IMR-90 (cell line): ENCODE data around the gene PADI1. TPM values are rescaled to one million over a fixed set of nuclear protein-coding genes. Genes with fewer than 3 reads are reported as not detected.

ENCODE experiments used
- ATAC-seq: fragments of 200-7000 bp; cut with Tn5 transposase; 2 replicates; pipeline ENCODE4 v1.9.1; 2020; ENCODE audit warnings: low read depth, mild to moderate bottlenecking, moderate library complexity
- BruUV-seq: library from RNA; stranded (reverse); fragments of 400-500 nt; replicated peaks from 2 replicates; lab custom pipeline; 2021; lab: Mats Ljungman, UMichigan
- CTCF ChIA-PET: fragments of 300-600 bp; formaldehyde crosslinking; extraction: SDS; loops from one replicate; lab custom pipeline; 2021; ENCODE audit warnings: antibody characterized with exemption; lab: Yijun Ruan, JAX
- POLR2A ChIA-PET: fragments of 300-600 bp; sonication (Branson Sonifier 250); formaldehyde crosslinking; loops from one replicate; lab custom pipeline; 2022; ENCODE audit warnings: antibody characterized with exemption; ENCODE audit not compliant: unreplicated experiment; lab: Charles Lee
- DNase-seq: peaks from one replicate; pipeline ENCODE4 v3.0.0; 2013
- H2AFZ ChIP-seq: replicated peaks from 2 replicates; pipeline ENCODE3; 2013; ENCODE audit warnings: low read length, mild to moderate bottlenecking; ENCODE audit not compliant: poor library complexity
- H2AK5ac ChIP-seq: 2 replicates; pipeline ENCODE4 v1.6.1; 2013; ENCODE audit warnings: low read depth, low read length, inconsistent platforms
- H2AK9ac ChIP-seq: replicated peaks from 2 replicates; pipeline ENCODE3; 2013; ENCODE audit warnings: mild to moderate bottlenecking, low read depth, low read length, moderate library complexity; ENCODE audit not compliant: poor library complexity
- H2BK120ac ChIP-seq: 2 replicates; pipeline ENCODE4 v1.6.1; 2013; ENCODE audit warnings: low read depth, low read length, inconsistent platforms
- H2BK15ac ChIP-seq: 3 replicates; pipeline ENCODE4 v1.6.1; 2013; ENCODE audit warnings: low read depth, low read length, inconsistent platforms
- H2BK20ac ChIP-seq: 2 replicates; pipeline ENCODE4 v1.6.1; 2013; ENCODE audit warnings: low read depth, mild to moderate bottlenecking, inconsistent platforms, low read length, moderate library complexity
- H2BK5ac ChIP-seq: 2 replicates; pipeline ENCODE4 v1.6.1; 2013; ENCODE audit warnings: mild to moderate bottlenecking, low read depth, low read length, inconsistent platforms; ENCODE audit not compliant: poor library complexity, severe bottlenecking
- H3K14ac ChIP-seq: replicated peaks from 2 replicates; pipeline ENCODE4 v1.6.1; 2013; ENCODE audit warnings: low read depth, low read length, inconsistent platforms
- H3K18ac ChIP-seq: 2 replicates; pipeline ENCODE4 v1.6.1; 2013; ENCODE audit warnings: low read depth, low read length, control low read depth
- H3K23ac ChIP-seq: 2 replicates; pipeline ENCODE4 v1.6.1; 2013; ENCODE audit warnings: low read depth, low read length, inconsistent platforms
- H3K27ac ChIP-seq: 2 replicates; pipeline ENCODE4 v1.5.1; 2013; ENCODE audit warnings: mild to moderate bottlenecking, control low read depth, low read length; ENCODE audit not compliant: insufficient read depth
- H3K27me3 ChIP-seq: 2 replicates; pipeline ENCODE4 v1.6.1; 2013; ENCODE audit warnings: low read length; ENCODE audit not compliant: control insufficient read depth, insufficient read depth
- H3K36me3 ChIP-seq: 2 replicates; pipeline ENCODE4 v1.6.1; 2013; ENCODE audit warnings: low read length, mixed read lengths; ENCODE audit not compliant: control insufficient read depth, insufficient read depth
- H3K4ac ChIP-seq: 2 replicates; pipeline ENCODE4 v1.6.1; 2013; ENCODE audit warnings: low read depth, low read length, inconsistent platforms
- H3K4me1 ChIP-seq: 2 replicates; pipeline ENCODE4 v1.6.1; 2013; ENCODE audit warnings: low read length, mixed read lengths; ENCODE audit not compliant: control insufficient read depth, insufficient read depth
- H3K4me2 ChIP-seq: 2 replicates; pipeline ENCODE4 v1.6.1; 2013; ENCODE audit warnings: low read depth, mild to moderate bottlenecking, control low read depth, low read length, moderate library complexity
- H3K4me3 ChIP-seq: 2 replicates; pipeline ENCODE4 v1.5.1; 2013; ENCODE audit warnings: low read depth, mild to moderate bottlenecking, control low read depth, low read length, moderate library complexity; ENCODE audit not compliant: insufficient read depth
- H3K56ac ChIP-seq: 2 replicates; pipeline ENCODE4 v1.6.1; 2013; ENCODE audit warnings: low read length, inconsistent platforms; ENCODE audit not compliant: insufficient read depth; ENCODE audit errors: extremely low read depth
- H3K79me1 ChIP-seq, 2 experiments: 2 replicates each; pipeline ENCODE4 v1.6.1; 2013; ENCODE audit warnings: low read length in 2 of 2, inconsistent platforms in 1 of 2, low read depth in 1 of 2
- H3K9ac ChIP-seq: 2 replicates; pipeline ENCODE4 v1.6.1; 2013; ENCODE audit warnings: low read depth, low read length, control low read depth
- H3K9me1 ChIP-seq: 2 replicates; pipeline ENCODE4 v1.6.1; 2013; ENCODE audit warnings: low read length, inconsistent platforms; ENCODE audit not compliant: insufficient read depth
- H3K9me3 ChIP-seq: 2 replicates; pipeline ENCODE4 v1.6.1; 2013; ENCODE audit warnings: low read length; ENCODE audit not compliant: control insufficient read depth, insufficient read depth
- H4K20me1 ChIP-seq: 2 replicates; pipeline ENCODE4 v1.6.1; 2013; ENCODE audit warnings: low read length, inconsistent platforms; ENCODE audit not compliant: insufficient read depth
- H4K5ac ChIP-seq: 2 replicates; pipeline ENCODE4 v1.6.1; 2013; ENCODE audit warnings: mild to moderate bottlenecking, low read depth, low read length, control low read depth
- H4K8ac ChIP-seq, 2 experiments: 2 replicates each; pipeline ENCODE4 v1.6.1; 2013; ENCODE audit warnings: low read depth in 2 of 2, low read length in 2 of 2, control low read depth in 1 of 2, inconsistent platforms in 1 of 2
- H4K91ac ChIP-seq: 2 replicates; pipeline ENCODE4 v1.6.1; 2013; ENCODE audit warnings: low read depth, low read length, inconsistent platforms; ENCODE audit not compliant: insufficient read depth
- BHLHE40 ChIP-seq: fragments of 150-350 bp; IDR thresholded peaks from 2 replicates; pipeline ENCODE4 v1.6.1; 2016; ENCODE audit warnings: mild to moderate bottlenecking, low read depth, low read length
- CEBPB ChIP-seq: IDR thresholded peaks from 2 replicates; pipeline ENCODE4 v1.6.1; 2012; ENCODE audit warnings: low read depth, low read length, improper control_type of control experiment
- ELK1 ChIP-seq: fragments of 150-350 bp; IDR thresholded peaks from 2 replicates; pipeline ENCODE4 v1.6.1; 2016; ENCODE audit warnings: low read depth, mild to moderate bottlenecking, low read length, moderate library complexity, borderline replicate concordance
- FOS ChIP-seq: fragments of 150-350 bp; IDR thresholded peaks from 2 replicates; pipeline ENCODE4 v1.6.1; 2016; ENCODE audit warnings: low read depth, low read length
- MAFK ChIP-seq: IDR thresholded peaks from 2 replicates; pipeline ENCODE4 v1.6.1; 2012; ENCODE audit warnings: low read depth, low read length, improper control_type of control experiment
- MAZ ChIP-seq: IDR thresholded peaks from 2 replicates; pipeline ENCODE4 v1.6.1; 2012; ENCODE audit warnings: low read depth, mild to moderate bottlenecking, low read length, improper control_type of control experiment, moderate library complexity, borderline replicate concordance
- MXI1 ChIP-seq: IDR thresholded peaks from 2 replicates; pipeline ENCODE4 v1.6.1; 2012; ENCODE audit warnings: low read depth, mild to moderate bottlenecking, low read length, moderate library complexity, borderline replicate concordance
- NFE2L2 ChIP-seq: fragments of 150-350 bp; IDR thresholded peaks from 2 replicates; pipeline ENCODE4 v1.6.1; 2016; ENCODE audit warnings: low read depth, mild to moderate bottlenecking, low read length
- POLR2A ChIP-seq: IDR thresholded peaks from 2 replicates; pipeline ENCODE4 v1.6.1; 2012; ENCODE audit warnings: mild to moderate bottlenecking, low read depth, low read length
- RAD21 ChIP-seq: IDR thresholded peaks from 2 replicates; pipeline ENCODE4 v1.6.1; 2012; ENCODE audit warnings: low read length, improper control_type of control experiment
- RCOR1 ChIP-seq: IDR thresholded peaks from 2 replicates; pipeline ENCODE4 v1.6.1; 2012; ENCODE audit warnings: mild to moderate bottlenecking, low read length, improper control_type of control experiment; ENCODE audit not compliant: insufficient replicate concordance
- RFX5 ChIP-seq: IDR thresholded peaks from 2 replicates; pipeline ENCODE4 v1.8.0; 2012; ENCODE audit warnings: low read depth, mild to moderate bottlenecking, low read length, moderate library complexity
- SMC3 ChIP-seq: fragments of 150-350 bp; IDR thresholded peaks from 2 replicates; pipeline ENCODE4 v1.6.1; 2016; ENCODE audit warnings: low read depth, mild to moderate bottlenecking, antibody characterized with exemption, low read length, moderate library complexity
- USF2 ChIP-seq: fragments of 150-350 bp; IDR thresholded peaks from 2 replicates; pipeline ENCODE4 v1.6.1; 2017; ENCODE audit warnings: mild to moderate bottlenecking, antibody characterized with exemption, low read length, low read depth
- WGBS, 2 experiments: methylation state at CpG; one replicate each; pipeline versions ENCODE4 v1.1.5 to v1.1.7; 2013; ENCODE audit warnings: missing lambda C conversion rate in 2 of 2; ENCODE audit not compliant: insufficient read length in 1 of 2; ENCODE audit errors: extremely low coverage in 2 of 2; 5-methylcytosine and 5-hydroxymethylcytosine counted together
- dilution Hi-C: fragments of 300-500 bp; cut with HindIII; formaldehyde crosslinking; loops from one replicate; pipeline ENCODE4 v1.14.3; 2018; ENCODE audit warnings: low sequenced_read_pairs; ENCODE audit not compliant: unreplicated experiment
- in situ Hi-C: fragments of 300-500 bp; cut with MboI; formaldehyde crosslinking; loops from 3 replicates; pipeline ENCODE4 v1.14.3; 2019; ENCODE audit warnings: low sequenced_read_pairs, inconsistent platforms, mixed read lengths
- intact Hi-C: fragments of 100-400 bp; cut with micrococcal nuclease; formaldehyde crosslinking; loops from 2 replicates; pipeline ENCODE4 v1.10.0; 2022
- polyA plus RNA-seq, 3 experiments: library from polyadenylated mRNA; depleted of rRNA; stranded (reverse); fragments of >200 nt; gene quantifications; 2 replicates each; pipeline ENCODE4 v1.2.3, GENCODE V29; 2012; ENCODE audit warnings: low replicate concordance in 1 of 3
- total RNA-seq: library from RNA; depleted of rRNA; stranded (reverse); fragments of >200 nt; gene quantifications from 2 replicates; pipeline ENCODE4 v1.2.3, GENCODE V29; 2012

PADI1 gene
- total and polyA plus RNA-seq, 2 of the 4 experiments (the other 2 are of a cell fraction), result 0.17 TPM; not detected in 1

GRCh38 chr1:17232759-17233661 lies 28.1 kb downstream of the PADI1 start:
- H3K14ac ChIP-seq, result peak overlapping the region; percentile 89
- no peak overlapping the region for H3K4me3 ChIP-seq
- peak overlapping the region; percentile 97 for H2BK20ac ChIP-seq
- no peaks in the 10 kb centered on the region for H3K79me1 ChIP-seq
- H4K5ac ChIP-seq, result peak overlapping the region; percentile 77
- no peaks in the 10 kb centered on the region for H3K9me3 ChIP-seq
- peak overlapping the region; percentile 33 to 88 for H4K8ac ChIP-seq
- H3K9me1 ChIP-seq, result peaks cover 9% of the 10 kb centered on the region
- peak overlapping the region; percentile 79 for H3K4me2 ChIP-seq
- H3K27ac ChIP-seq, result peak overlapping the region; percentile 84
- peak; percentile 91 for DNase-seq
- ChIA-PET POLR2A (interaction anchor here (0.8 kb wide), 1 partner anchor 43 kb away, joined by 3 read pairs; no protein-coding TSS in a partner anchor), CTCF (interaction anchor here (1.0 to 3.0 kb wide), 2 partner anchors 108 to 109 kb away, joined by 3 to 22 read pairs; no protein-coding TSS in a partner anchor)
- peak overlapping the region; percentile 92 for H2AK5ac ChIP-seq
- peak overlapping the region; percentile 95 for H2AK9ac ChIP-seq
- BruUV-seq, result no TSS peak
- peak overlapping the region; percentile 98 for H3K4ac ChIP-seq
- peak overlapping the region; percentile 69 for H3K23ac ChIP-seq
- intact Hi-C loops (loop anchor here (1.0 kb wide), 1 partner anchor 65 kb away; no protein-coding TSS in a partner anchor), dilution Hi-C loops (no loop called here), in situ Hi-C loops (loop anchor here (5.0 kb wide), 1 partner anchor 176 kb away; no protein-coding TSS in a partner anchor)
- H2BK15ac ChIP-seq, result peak overlapping the region; percentile 84
- peaks cover 13% of the 10 kb centered on the region for H3K4me1 ChIP-seq
- peak overlapping the region; percentile 96 for H4K91ac ChIP-seq
- WGBS, 2 experiments, result 69% methylated on average over 3 of the region's 22 CpGs; no CpG with 5 or more reads in 1 of the 2 experiments
- H3K27me3 ChIP-seq, result no peaks in the 10 kb centered on the region
- peak overlapping the region; percentile 98 for H2BK5ac ChIP-seq
- ATAC-seq, result peak; percentile 30
- H2AFZ ChIP-seq, result peak overlapping the region; percentile 65
- peak overlapping the region; percentile 97 for H2BK120ac ChIP-seq
- H3K9ac ChIP-seq, result peak overlapping the region; percentile 35; the same call in 1 of the 2 replicates
- H3K18ac ChIP-seq, result peak overlapping the region; percentile 77
- 0 out of 2 replicates have a peak, but pooled peaks cover 3% of the 10 kb centered on the region for H4K20me1 ChIP-seq
- no peaks in the 10 kb centered on the region for H3K36me3 ChIP-seq
- peak overlapping the region; percentile 44; the same call in 1 of the 2 replicates for H3K56ac ChIP-seq
- TF ChIP-seq POLR2A (no peak), MXI1 (no peak), RCOR1 (no peak), SMC3 (no peak), MAFK (no peak), RFX5 (no peak), RAD21 (no peak), CEBPB (no peak), FOS (peak; percentile 91), USF2 (no peak), ELK1 (no peak), MAZ (no peak), BHLHE40 (peak; percentile 30; the same call in 1 of the 2 replicates), NFE2L2 (no peak)
